SKM-1 treated with dmso at 0.1 percent for 144 hours (cell line): ENCODE measurements around the gene NT5E.
"Not testable (repeated sequence)": the region's sequence is repeated elsewhere in the genome, so short reads cannot be mapped to it uniquely, and the experiment has no call there.

ENCODE experiments used
- DNase-seq: peaks from one replicate; lab custom pipeline; 2025; ENCODE audit not compliant: unreplicated experiment; lab: John Stamatoyannopoulos, UW

NT5E gene

GRCh38 chr6:85449818-85450759 lies at the start of gene NT5E:
TSS of gene NT5E (plus strand) at chr6:85450083. CDS start at chr6:85450140, 57 bp downstream.
- no peak for DNase-seq

- no peak for DNase-seq
Observed at GRCh38 chr6:85400331-85400730, 49.6 kb upstream of the NT5E start.

DNA sequence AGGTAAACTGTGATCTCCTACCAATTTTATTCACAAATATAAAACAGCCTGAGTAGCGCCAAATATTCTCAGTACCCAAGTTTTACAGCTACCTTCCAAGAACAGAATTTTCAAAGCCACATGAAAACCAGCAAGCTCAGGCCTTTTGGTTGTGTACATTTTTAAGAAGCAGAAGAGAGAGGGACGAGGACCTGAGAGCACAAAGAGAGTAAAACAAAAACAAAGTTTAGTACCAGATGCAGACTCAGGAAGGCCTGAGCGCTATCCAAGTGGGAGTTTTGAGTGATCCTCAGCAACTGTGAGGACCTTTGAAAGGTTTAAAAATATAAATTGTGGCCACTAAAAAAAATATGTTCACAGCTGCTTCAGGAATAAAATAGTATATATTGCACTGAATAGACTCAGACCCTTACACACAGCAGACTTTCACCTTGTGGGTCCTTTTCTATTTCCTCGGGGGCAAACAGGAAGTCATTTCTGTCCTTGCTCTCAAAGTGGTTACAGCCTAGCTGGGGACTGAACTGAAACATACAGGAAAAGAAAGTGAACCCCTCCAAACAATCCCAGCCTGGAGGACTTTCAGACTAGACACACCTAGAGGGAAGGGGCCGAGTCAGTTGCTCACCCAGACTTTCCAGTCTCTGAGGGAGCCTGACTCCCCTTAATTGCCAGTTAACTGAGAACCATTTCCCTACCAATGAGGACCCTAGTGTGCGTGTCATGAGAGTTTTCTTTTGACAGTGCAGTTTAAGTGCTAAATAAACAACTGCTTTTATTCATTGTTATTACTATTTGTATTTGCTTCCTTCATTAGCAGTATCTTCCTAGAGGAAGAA lies 48.5 kb upstream of the NT5E start:
- no peak for DNase-seq

- DNase-seq: no peak
Observed at GRCh38 chr6:85402071-85402470, 47.8 kb upstream of the NT5E start.

DNA sequence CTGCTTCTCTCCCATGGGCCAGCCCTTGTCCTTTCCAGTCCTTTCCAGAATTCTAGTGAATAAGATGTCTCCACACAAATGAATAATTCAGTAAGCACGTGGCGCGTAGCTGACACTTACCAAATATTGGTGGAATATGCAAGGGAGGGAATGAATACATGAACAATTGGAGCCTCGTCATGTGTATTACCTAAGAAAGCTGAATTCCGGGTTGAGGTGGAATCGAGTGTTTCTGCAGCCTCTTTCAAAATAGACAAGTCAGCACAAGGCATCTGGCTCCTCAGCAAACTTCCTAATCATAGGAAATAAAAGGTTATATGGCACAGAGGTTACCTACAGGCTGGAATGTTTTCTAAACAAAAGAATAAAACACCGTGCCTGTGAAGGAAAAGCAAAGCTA lies 47.0 kb upstream of the NT5E start:
- no peak for DNase-seq

DNA sequence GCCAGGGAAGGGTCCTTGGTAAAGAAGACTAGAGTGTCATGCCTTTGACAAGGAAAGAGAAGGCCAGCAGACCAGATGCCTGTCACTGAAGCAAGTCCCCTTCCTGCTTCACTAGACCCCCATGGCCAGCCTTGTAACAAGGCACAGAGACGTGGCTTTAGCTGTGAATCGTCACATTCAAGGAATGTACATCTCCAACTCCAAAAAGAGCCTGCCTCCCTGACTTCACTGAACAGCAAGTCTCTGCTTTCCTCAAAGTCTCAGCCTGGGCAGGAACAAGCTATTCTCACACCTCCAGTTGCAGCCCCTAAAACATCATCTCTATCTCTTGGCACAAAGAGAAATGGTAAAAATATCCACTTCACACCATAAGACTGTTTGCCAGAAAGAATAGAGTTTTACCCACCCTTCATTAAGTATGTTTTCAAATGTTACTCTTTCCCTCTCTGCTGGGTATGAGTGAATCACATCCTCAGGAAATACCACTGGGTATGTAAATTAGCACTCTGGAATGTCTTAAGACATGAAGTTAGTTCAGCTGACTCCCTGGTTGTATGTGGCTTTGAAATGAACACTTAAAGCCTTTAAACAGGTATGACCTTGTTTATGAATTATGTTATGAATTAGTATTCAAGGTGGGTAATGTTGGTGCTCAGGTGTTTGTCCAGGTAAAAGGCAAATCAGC lies 46.4 kb upstream of the NT5E start:
- DNase-seq: no peak

- DNase-seq: not testable (repeated sequence)
Observed at GRCh38 chr6:85404016-85404563, 45.8 kb upstream of the NT5E start.

DNA sequence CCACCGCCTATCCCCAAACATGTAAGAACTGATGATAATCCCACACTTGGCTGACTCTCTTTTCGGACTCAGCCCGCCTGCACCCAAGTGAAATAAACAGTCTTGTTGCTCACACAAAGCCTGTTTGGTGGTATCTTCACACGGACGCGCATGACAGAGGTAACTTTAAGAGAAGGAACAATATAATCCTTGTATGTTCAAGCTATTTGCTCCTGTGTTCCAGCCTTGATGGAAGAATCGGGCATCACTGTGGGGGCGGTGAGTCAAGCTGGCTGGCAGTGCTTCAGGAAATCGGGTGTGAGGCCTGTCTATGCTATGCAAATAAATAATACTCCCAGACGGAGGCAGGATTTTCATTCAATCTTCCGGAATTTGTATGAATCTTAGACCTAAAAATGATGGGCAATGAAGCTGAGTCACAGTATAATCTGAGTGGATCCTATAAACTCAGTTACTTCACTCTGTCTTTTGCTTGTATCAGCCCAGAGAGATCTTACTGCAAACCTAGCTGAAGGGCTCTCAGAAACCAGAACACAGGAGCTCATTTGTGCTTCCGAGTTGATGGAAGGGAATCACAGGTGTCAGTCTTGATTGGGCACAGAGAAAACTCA lies 45.2 kb upstream of the NT5E start:
- DNase-seq: no peak

GRCh38 chr6:85405175-85405852 lies 44.6 kb upstream of the NT5E start:
- no peak for DNase-seq

DNA sequence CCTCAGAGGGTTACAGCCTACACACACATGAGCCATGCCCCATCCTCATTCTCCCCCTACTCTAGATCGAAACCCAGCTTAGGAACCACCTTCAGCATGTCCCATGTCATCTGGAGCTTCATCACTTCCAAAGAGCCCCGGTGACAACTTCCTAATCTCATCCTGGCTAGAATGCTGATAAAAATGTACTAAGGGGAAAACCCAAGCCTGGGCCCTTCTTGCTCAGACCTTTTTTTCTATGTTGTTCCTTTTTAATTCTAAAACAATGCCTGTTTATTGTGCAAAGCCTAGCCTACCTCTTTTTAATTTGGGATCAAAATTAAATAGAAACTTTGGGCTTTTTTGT lies 44.1 kb upstream of the NT5E start:
- no peak for DNase-seq

DNA sequence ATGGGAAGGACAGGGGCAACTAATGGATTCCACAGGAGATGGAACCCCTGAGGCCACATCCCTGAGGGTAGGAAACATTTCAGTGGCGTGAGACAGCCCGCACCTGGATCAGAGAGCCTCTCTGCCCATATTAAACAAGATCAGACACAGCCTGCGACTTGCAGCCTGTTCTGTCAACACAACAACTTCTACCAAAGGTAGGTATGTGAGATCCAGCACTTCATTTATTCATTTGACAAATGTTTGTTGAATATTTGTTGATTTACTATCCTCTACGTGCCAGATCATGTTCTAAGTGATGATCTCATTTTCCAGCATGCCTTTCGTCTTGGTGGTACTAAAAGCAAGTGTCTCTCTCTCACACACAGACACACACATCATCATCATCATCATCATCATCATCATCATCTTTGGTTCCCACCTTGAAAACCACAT lies 43.2 kb upstream of the NT5E start:
- DNase-seq: no peak

DNA sequence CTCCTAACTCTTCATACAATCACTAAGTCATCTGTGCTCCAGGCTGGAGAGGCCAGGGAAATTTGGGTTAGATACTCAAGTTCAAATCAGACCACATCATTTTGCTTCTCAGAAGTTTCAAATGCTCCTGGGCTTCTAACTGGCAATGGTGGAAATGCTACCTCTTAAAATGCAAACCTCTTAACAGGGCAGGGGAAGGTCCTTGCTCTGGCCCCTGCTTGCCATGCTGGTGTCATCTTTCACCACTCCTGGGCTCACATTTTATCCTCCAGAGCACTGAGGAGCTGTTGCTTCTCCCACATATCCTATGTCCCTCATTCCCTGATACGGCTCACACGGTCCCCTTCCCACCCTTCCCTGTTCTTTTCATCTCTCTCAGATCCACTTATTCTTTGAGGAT lies 41.8 kb upstream of the NT5E start:
- DNase-seq: no peak

- DNase-seq: no peak
Observed at GRCh38 chr6:85412911-85413430, 36.9 kb upstream of the NT5E start.

DNA sequence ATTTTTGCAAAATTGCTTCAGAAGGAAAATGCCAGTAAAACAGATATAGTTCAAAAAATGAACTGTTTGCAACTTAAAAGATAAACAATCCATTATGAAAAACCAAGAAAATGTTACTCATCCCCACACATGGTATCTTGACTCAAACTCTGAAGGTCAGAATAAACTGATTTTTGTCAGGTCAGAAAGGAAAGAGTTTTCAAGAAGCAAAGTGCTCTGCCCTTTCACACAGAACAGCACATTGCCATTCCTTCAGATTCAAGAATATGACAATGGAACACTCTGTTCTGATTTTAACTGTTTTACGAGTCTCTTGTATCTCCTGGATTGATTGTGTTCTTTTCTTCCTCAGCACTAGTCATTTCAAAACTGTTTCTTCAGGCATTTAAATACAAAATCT lies 33.8 kb upstream of the NT5E start:
- no peak for DNase-seq

- DNase-seq: no peak
Observed at GRCh38 chr6:85416766-85417165, 33.1 kb upstream of the NT5E start.

GRCh38 chr6:85417336-85417735 lies 32.5 kb upstream of the NT5E start:
- no peak for DNase-seq

GRCh38 chr6:85418059-85418458 lies 31.8 kb upstream of the NT5E start:
- no peak for DNase-seq

DNA sequence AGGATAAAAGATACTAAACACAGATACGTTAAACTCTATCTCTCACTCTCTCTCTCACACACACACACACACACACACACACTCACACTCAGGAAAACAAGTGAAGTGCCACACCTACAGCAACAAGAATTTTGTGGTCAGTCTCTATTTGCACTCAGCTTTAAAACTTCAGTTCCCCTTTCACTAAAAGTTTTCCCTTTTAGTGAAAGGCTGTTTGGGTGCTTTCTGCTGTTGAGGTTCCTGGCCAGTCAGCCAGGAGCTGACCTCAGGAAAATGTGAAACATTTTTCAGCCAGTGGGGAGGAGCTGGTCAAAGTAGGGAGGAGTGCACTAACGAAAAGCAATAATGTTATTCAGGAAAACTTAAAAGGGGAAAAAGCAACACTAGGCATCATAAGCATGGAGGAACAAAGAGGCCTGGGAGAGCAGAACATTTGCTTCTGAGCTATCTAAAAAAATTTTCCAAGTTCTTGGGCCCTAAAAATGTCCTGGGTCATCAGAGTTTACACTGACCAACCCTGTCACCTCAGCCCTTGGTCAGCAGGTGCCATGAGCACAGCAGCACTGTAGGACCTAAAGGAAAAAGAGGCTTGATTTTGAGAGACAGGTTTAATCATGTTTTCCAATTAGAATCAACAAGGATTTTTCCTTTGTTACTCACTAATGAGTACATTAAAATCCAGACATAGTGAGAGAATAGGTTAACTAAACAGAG lies 30.7 kb upstream of the NT5E start:
- DNase-seq: peak; percentile 12

GRCh38 chr6:85420551-85420950 lies 29.3 kb upstream of the NT5E start:
- DNase-seq: no peak
